HepG2 (cell line): ENCODE data around the gene ATP6V0A1. TPM values are rescaled to one million over a fixed set of nuclear protein-coding genes. Genes with fewer than 3 reads are reported as not detected.
A peak's percentile ranks its signal among the peaks of the same experiment; 100 is the strongest.

Experiments
- ARNTL ChIP-seq: sonication (generic); formaldehyde crosslinking; IDR thresholded peaks from 2 replicates; pipeline ENCODE4 v1.4.0; 2020; ENCODE audit warnings: mild to moderate bottlenecking, missing genetic modification reagents
- NFKB2 ChIP-seq: sonication (generic); formaldehyde crosslinking; IDR thresholded peaks from 2 replicates; pipeline ENCODE4 v1.4.0; 2020; ENCODE audit warnings: missing genetic modification reagents, borderline replicate concordance
- NR1H2 ChIP-seq: sonication (generic); formaldehyde crosslinking; IDR thresholded peaks from 2 replicates; pipeline ENCODE4 v1.8.1; 2022; ENCODE audit warnings: low read depth, missing genetic modification reagents, borderline replicate concordance
- PCBP2 ChIP-seq: fragments of 200-400 bp; formaldehyde crosslinking; optimal IDR thresholded peaks from 2 replicates; pipeline ENCODE3; 2018; ENCODE audit warnings: low read length, low read depth; ENCODE audit not compliant: poor library complexity, severe bottlenecking
- PHF5A ChIP-seq: IDR thresholded peaks from one replicate; pipeline ENCODE4 v1.6.1; 2018; ENCODE audit warnings: low read depth, missing genetic modification reagents; ENCODE audit not compliant: unreplicated experiment
- POLR2AphosphoS2 ChIP-seq: IDR thresholded peaks from 2 replicates; pipeline ENCODE4 v1.6.1; 2011; ENCODE audit warnings: low read depth, low read length, improper control_type of control experiment
- ZC3H13 ChIP-seq: sonication (generic); formaldehyde crosslinking; IDR thresholded peaks from 2 replicates; pipeline ENCODE4 v1.8.1; 2023; ENCODE audit warnings: mild to moderate bottlenecking, missing genetic modification reagents, moderate library complexity
- ZFP36L1 ChIP-seq: sonication (generic); formaldehyde crosslinking; IDR thresholded peaks from 2 replicates; pipeline ENCODE4 v1.8.0; 2022; ENCODE audit warnings: mild to moderate bottlenecking, missing genetic modification reagents, moderate library complexity
- ZKSCAN8 ChIP-seq: IDR thresholded peaks from 2 replicates; pipeline ENCODE4 v1.6.1; 2016; ENCODE audit warnings: borderline replicate concordance, missing genetic modification reagents, missing compliant biosample characterization
- ZMAT3 ChIP-seq: sonication (generic); formaldehyde crosslinking; conservative IDR thresholded peaks from 2 replicates; pipeline ENCODE4 v1.7.0; 2021; ENCODE audit warnings: missing genetic modification reagents
- ZNF160 ChIP-seq: sonication (generic); formaldehyde crosslinking; IDR thresholded peaks from 2 replicates; pipeline ENCODE4 v1.8.0; 2022; ENCODE audit warnings: mild to moderate bottlenecking, inconsistent platforms, missing genetic modification reagents
- ZNF451 ChIP-seq: sonication (generic); formaldehyde crosslinking; IDR thresholded peaks from 2 replicates; pipeline ENCODE4 v1.5.0; 2020; ENCODE audit warnings: mild to moderate bottlenecking, missing genetic modification reagents
- ZNF510 ChIP-seq: sonication (generic); formaldehyde crosslinking; IDR thresholded peaks from 2 replicates; pipeline ENCODE4 v1.4.0; 2020; ENCODE audit warnings: low read depth, mild to moderate bottlenecking, missing genetic modification reagents
- ZNF790 ChIP-seq: sonication (generic); formaldehyde crosslinking; IDR thresholded peaks from 2 replicates; pipeline ENCODE4 v1.8.0; 2022; ENCODE audit warnings: missing genetic modification reagents, mild to moderate bottlenecking, borderline replicate concordance
- polyA plus RNA-seq, 8 experiments: library from polyadenylated mRNA; depleted of rRNA in 3 of 8; stranded (reverse) in 7 of 8; unstranded in 1 of 8; fragments of >200 nt; fragmentation: Illumina TruSeq in 4 of 8; extraction: Trizol in 4 of 8; gene quantifications; 2 replicates each; pipeline versions ENCODE4 v1.2.1 to v1.2.3, GENCODE V29; 2011 to 2016; ENCODE audit warnings: low read depth in 4 of 8, missing spikeins in 1 of 8, mixed read lengths in 1 of 8; ENCODE audit not compliant: insufficient read depth in 1 of 8
- total RNA-seq, 5 experiments: library from RNA; depleted of rRNA; stranded (reverse); fragments of >200 nt; fragmentation: Illumina TruSeq; extraction: Trizol; gene quantifications; 2 replicates each; pipeline ENCODE4 v1.2.3, GENCODE V29; 2016; ENCODE audit warnings: low read depth in 1 of 5
- TF ChIP-seq, protein P1 (sequence below): sonication (generic); formaldehyde crosslinking; IDR thresholded peaks from 2 replicates; pipeline ENCODE4 v1.9.0; 2022; ENCODE audit warnings: missing genetic modification reagents, mild to moderate bottlenecking, borderline replicate concordance
- TF ChIP-seq, protein P2 (sequence below): sonication (generic); formaldehyde crosslinking; IDR thresholded peaks from 2 replicates; pipeline ENCODE4 v1.5.0; 2020; ENCODE audit warnings: missing genetic modification reagents
- TF ChIP-seq, protein P3 (sequence below): sonication (generic); formaldehyde crosslinking; IDR thresholded peaks from 2 replicates; pipeline ENCODE4 v1.8.0; 2022; ENCODE audit warnings: mild to moderate bottlenecking, missing genetic modification reagents, moderate library complexity
- TF ChIP-seq, protein P4 (sequence below): sonication (generic); formaldehyde crosslinking; IDR thresholded peaks from 2 replicates; pipeline ENCODE4 v1.5.0; 2020; ENCODE audit warnings: mild to moderate bottlenecking, missing genetic modification reagents
- TF ChIP-seq, protein P5 (sequence below): sonication (generic); formaldehyde crosslinking; IDR thresholded peaks from 2 replicates; pipeline ENCODE4 v1.5.0; 2020; ENCODE audit warnings: mild to moderate bottlenecking, missing genetic modification reagents
- TF ChIP-seq, protein P6 (sequence below): sonication (generic); formaldehyde crosslinking; IDR thresholded peaks from 2 replicates; pipeline ENCODE4 v1.4.0; 2020; ENCODE audit warnings: missing genetic modification reagents

Gene ATP6V0A1
- total and polyA plus RNA-seq, 2 of the 13 experiments (the other 11 are each of a cell fraction or from before 2014, with no cell fraction given): 27.9 to 54.1 TPM

DNA sequence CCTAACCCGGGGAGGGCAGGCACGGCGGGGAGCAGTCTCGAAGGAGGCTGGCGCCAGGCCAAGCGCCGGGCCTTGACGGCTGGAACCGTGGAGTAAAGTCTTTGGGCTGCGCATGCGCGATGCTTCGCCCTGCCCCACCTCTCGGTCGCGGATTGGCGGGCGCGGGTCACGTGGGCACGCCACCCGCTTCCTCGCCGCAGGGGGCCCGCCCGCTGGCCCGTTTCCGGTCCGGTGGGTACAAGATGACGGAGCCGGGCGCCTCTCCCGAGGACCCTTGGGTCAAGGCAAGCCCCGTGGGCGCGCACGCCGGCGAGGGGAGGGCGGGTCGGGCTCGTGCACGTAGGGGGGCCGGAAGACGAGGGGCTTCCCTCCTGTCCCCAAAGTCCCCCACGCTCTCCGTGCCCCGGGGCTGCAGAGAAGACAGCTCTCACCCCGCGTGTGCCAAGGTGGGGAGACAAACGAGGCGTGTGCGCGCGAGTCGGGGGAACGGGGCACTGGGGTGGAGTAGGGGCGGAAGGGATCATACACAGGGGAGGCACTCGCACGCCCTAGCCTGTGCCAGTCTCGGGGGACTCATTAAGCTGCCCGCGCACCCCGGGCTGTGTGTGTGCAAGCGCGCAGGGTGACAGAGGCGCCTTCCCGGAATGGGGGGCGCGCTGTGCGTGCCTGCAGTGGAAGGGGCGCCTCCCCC, 108.3 kb downstream of the ATP6V0A1 start, which contains the start of gene MLX (continued):
- TF ChIP-seq, protein P1, sequence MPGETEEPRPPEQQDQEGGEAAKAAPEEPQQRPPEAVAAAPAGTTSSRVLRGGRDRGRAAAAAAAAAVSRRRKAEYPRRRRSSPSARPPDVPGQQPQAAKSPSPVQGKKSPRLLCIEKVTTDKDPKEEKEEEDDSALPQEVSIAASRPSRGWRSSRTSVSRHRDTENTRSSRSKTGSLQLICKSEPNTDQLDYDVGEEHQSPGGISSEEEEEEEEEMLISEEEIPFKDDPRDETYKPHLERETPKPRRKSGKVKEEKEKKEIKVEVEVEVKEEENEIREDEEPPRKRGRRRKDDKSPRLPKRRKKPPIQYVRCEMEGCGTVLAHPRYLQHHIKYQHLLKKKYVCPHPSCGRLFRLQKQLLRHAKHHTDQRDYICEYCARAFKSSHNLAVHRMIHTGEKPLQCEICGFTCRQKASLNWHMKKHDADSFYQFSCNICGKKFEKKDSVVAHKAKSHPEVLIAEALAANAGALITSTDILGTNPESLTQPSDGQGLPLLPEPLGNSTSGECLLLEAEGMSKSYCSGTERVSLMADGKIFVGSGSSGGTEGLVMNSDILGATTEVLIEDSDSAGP: peak; percentile 92
- TF ChIP-seq, protein P2, sequence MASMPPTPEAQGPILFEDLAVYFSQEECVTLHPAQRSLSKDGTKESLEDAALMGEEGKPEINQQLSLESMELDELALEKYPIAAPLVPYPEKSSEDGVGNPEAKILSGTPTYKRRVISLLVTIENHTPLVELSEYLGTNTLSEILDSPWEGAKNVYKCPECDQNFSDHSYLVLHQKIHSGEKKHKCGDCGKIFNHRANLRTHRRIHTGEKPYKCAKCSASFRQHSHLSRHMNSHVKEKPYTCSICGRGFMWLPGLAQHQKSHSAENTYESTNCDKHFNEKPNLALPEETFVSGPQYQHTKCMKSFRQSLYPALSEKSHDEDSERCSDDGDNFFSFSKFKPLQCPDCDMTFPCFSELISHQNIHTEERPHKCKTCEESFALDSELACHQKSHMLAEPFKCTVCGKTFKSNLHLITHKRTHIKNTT: no peak
- TF ChIP-seq ZKSCAN8 (CRISPR knock-in tag) (peak; percentile 14; the same call in 1 of the 2 replicates), ZNF451 (peak; percentile 91; the same call in 1 of the 2 replicates), NFKB2 (CRISPR knock-in tag) (peak; percentile 38; the same call in 1 of the 2 replicates), ZFP36L1 (CRISPR knock-in tag) (no peak; the same call in 1 of the 2 replicates), ZNF790 (CRISPR knock-in tag) (no peak; the same call in 1 of the 2 replicates), POLR2AphosphoS2 (peak; percentile 87), ZC3H13 (CRISPR knock-in tag) (peak; percentile 97), PHF5A (peak; percentile 88), NR1H2 (CRISPR knock-in tag) (0 out of 2 replicates have a peak, but pooled peaks have one; percentile 33), ZNF510 (CRISPR knock-in tag) (peak; percentile 85), ZNF160 (CRISPR knock-in tag) (no peak; the same call in 1 of the 2 replicates), ZMAT3 (CRISPR knock-in tag) (peak; percentile 93; the same call in 1 of the 2 replicates), ARNTL (CRISPR knock-in tag) (peak; percentile 95), PCBP2 (no peak)
- TF ChIP-seq, protein P3, sequence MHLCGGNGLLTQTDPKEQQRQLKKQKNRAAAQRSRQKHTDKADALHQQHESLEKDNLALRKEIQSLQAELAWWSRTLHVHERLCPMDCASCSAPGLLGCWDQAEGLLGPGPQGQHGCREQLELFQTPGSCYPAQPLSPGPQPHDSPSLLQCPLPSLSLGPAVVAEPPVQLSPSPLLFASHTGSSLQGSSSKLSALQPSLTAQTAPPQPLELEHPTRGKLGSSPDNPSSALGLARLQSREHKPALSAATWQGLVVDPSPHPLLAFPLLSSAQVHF: peak; percentile 90
- TF ChIP-seq, protein P4, sequence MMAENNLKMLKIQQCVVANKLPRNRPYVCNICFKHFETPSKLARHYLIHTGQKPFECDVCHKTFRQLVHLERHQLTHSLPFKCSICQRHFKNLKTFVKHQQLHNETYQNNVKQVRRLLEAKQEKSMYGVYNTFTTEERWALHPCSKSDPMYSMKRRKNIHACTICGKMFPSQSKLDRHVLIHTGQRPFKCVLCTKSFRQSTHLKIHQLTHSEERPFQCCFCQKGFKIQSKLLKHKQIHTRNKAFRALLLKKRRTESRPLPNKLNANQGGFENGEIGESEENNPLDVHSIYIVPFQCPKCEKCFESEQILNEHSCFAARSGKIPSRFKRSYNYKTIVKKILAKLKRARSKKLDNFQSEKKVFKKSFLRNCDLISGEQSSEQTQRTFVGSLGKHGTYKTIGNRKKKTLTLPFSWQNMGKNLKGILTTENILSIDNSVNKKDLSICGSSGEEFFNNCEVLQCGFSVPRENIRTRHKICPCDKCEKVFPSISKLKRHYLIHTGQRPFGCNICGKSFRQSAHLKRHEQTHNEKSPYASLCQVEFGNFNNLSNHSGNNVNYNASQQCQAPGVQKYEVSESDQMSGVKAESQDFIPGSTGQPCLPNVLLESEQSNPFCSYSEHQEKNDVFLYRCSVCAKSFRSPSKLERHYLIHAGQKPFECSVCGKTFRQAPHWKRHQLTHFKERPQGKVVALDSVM (CRISPR knock-in tag): peak; percentile 64; the same call in 1 of the 2 replicates
- TF ChIP-seq, protein P5, sequence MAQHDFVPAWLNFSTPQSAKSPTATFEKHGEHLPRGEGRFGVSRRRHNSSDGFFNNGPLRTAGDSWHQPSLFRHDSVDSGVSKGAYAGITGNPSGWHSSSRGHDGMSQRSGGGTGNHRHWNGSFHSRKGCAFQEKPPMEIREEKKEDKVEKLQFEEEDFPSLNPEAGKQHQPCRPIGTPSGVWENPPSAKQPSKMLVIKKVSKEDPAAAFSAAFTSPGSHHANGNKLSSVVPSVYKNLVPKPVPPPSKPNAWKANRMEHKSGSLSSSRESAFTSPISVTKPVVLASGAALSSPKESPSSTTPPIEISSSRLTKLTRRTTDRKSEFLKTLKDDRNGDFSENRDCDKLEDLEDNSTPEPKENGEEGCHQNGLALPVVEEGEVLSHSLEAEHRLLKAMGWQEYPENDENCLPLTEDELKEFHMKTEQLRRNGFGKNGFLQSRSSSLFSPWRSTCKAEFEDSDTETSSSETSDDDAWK (CRISPR knock-in tag): no peak
- TF ChIP-seq, protein P6, sequence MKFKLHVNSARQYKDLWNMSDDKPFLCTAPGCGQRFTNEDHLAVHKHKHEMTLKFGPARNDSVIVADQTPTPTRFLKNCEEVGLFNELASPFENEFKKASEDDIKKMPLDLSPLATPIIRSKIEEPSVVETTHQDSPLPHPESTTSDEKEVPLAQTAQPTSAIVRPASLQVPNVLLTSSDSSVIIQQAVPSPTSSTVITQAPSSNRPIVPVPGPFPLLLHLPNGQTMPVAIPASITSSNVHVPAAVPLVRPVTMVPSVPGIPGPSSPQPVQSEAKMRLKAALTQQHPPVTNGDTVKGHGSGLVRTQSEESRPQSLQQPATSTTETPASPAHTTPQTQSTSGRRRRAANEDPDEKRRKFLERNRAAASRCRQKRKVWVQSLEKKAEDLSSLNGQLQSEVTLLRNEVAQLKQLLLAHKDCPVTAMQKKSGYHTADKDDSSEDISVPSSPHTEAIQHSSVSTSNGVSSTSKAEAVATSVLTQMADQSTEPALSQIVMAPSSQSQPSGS: peak; percentile 69; the same call in 1 of the 2 replicates
